Coronary artery (tissue), 2 donors: Measurements from ENCODE around the gene CD99L2.

Source experiments
- DNase-seq: peaks from one replicate; pipeline ENCODE4 v3.0.0-alpha.2; 2017; ENCODE audit warnings: low spot score
- H3K27ac ChIP-seq, 2 donors: fragments of 200-600 bp; sonication (generic); one replicate each; pipeline ENCODE4 v1.5.1; 2016 to 2019
- H3K4me3 ChIP-seq: fragments of 200-600 bp; sonication (generic); 2 replicates; pipeline ENCODE4 v1.5.1; 2016; ENCODE audit warnings: mild to moderate bottlenecking, moderate library complexity
- CTCF ChIP-seq: fragments of 200-600 bp; sonication (generic); IDR thresholded peaks from one replicate; pipeline ENCODE4 v1.5.1; 2019; ENCODE audit warnings: antibody characterized with exemption

The CD99L2 gene

GRCh38 chrX:150765782-150766350, 132.6 kb downstream of the CD99L2 start:
- DNase-seq = no peak

GRCh38 chrX:150765237-150765636, 133.2 kb downstream of the CD99L2 start:
- no peak for TF ChIP-seq CTCF
- no peak for DNase-seq

More at GRCh38 chrX:150765782-150766350, 132.6 kb downstream of the CD99L2 start:
- H3K27ac ChIP-seq = no peak overlapping the region
- H3K4me3 ChIP-seq = no peak overlapping the region
- TF ChIP-seq CTCF = no peak

GRCh38 chrX:150763810-150764209, 134.7 kb downstream of the CD99L2 start:
- TF ChIP-seq CTCF = no peak
- DNase-seq = no peak
- Histone ChIP-seq H3K27ac (no peak overlapping the region), H3K4me3 (no peak overlapping the region)

More at GRCh38 chrX:150765237-150765636, 133.2 kb downstream of the CD99L2 start:
- no peak overlapping the region for H3K27ac ChIP-seq
- H3K4me3 ChIP-seq = no peak overlapping the region

GRCh38 chrX:150763303-150763797, 135.1 kb downstream of the CD99L2 start:
- DNase-seq = no peak
- TF ChIP-seq CTCF = no peak
- Histone ChIP-seq H3K27ac (no peak overlapping the region), H3K4me3 (no peak overlapping the region)

- DNase-seq = no peak
- TF ChIP-seq CTCF = no peak
- Histone ChIP-seq H3K27ac (no peak overlapping the region), H3K4me3 (no peak overlapping the region)
These were observed 136.0 kb downstream of the CD99L2 start for GRCh38 chrX:150762258-150763165.

- no peak overlapping the region for H3K4me3 ChIP-seq
- no peak overlapping the region for H3K27ac ChIP-seq
- DNase-seq = no peak
- no peak for TF ChIP-seq CTCF
These were observed 136.7 kb downstream of the CD99L2 start for GRCh38 chrX:150761819-150762216.
